GM23248 (cell line): ENCODE data around the gene SLC50A1. TPM values are rescaled to one million over a fixed set of nuclear protein-coding genes. Genes with fewer than 3 reads are reported as not detected.
"Not testable (repeated sequence)": the region's sequence is repeated elsewhere in the genome, so short reads cannot be mapped to it uniquely, and the experiment has no call there.

Source experiments
- DNase-seq: peaks from one replicate; pipeline ENCODE4 v3.0.0-alpha.2; 2015
- H2AFZ ChIP-seq: fragments of 200-600 bp; sonication (generic); 2 replicates; pipeline ENCODE4 v1.6.1; 2016; ENCODE audit warnings: antibody characterized with exemption
- H3F3A ChIP-seq: fragments of 200-600 bp; sonication (generic); 2 replicates; pipeline ENCODE4 v1.6.1; 2016; ENCODE audit warnings: mild to moderate bottlenecking, antibody characterized with exemption, mixed run types; ENCODE audit not compliant: insufficient read depth
- H3K27ac ChIP-seq: fragments of 200-600 bp; sonication (generic); 2 replicates; pipeline ENCODE4 v1.5.1; 2016; ENCODE audit warnings: mild to moderate bottlenecking
- H3K27me3 ChIP-seq: fragments of 200-600 bp; sonication (generic); replicated peaks from 2 replicates; pipeline ENCODE4 v1.6.1; 2016; ENCODE audit warnings: mild to moderate bottlenecking; ENCODE audit not compliant: insufficient read depth
- H3K36me3 ChIP-seq: fragments of 200-600 bp; sonication (generic); 2 replicates; pipeline ENCODE4 v1.6.1; 2016; ENCODE audit warnings: low read depth, mild to moderate bottlenecking
- H3K4me1 ChIP-seq: fragments of 200-600 bp; sonication (generic); 2 replicates; pipeline ENCODE4 v1.6.1; 2016; ENCODE audit warnings: mild to moderate bottlenecking; ENCODE audit not compliant: insufficient read depth
- H3K4me2 ChIP-seq: fragments of 200-600 bp; sonication (generic); one replicate; pipeline ENCODE4 v1.6.1; 2016; ENCODE audit warnings: mild to moderate bottlenecking; ENCODE audit not compliant: unreplicated experiment
- H3K4me3 ChIP-seq: fragments of 200-600 bp; sonication (generic); 2 replicates; pipeline ENCODE4 v1.5.1; 2016; ENCODE audit warnings: mild to moderate bottlenecking
- H3K79me2 ChIP-seq: fragments of 200-600 bp; sonication (generic); 2 replicates; pipeline ENCODE4 v1.6.1; 2016; ENCODE audit warnings: mild to moderate bottlenecking; ENCODE audit not compliant: insufficient read depth
- H3K9ac ChIP-seq: fragments of 200-600 bp; sonication (generic); 2 replicates; pipeline ENCODE4 v1.6.1; 2016; ENCODE audit warnings: mild to moderate bottlenecking
- H3K9me2 ChIP-seq: fragments of 200-600 bp; sonication (generic); 2 replicates; pipeline ENCODE4 v1.6.1; 2016; ENCODE audit warnings: mixed run types, mild to moderate bottlenecking, moderate library complexity; ENCODE audit not compliant: insufficient read depth
- H3K9me3 ChIP-seq: fragments of 200-600 bp; sonication (generic); one replicate; pipeline ENCODE4 v1.6.1; 2017; ENCODE audit warnings: low read depth
- H4K20me1 ChIP-seq: fragments of 200-600 bp; sonication (generic); 2 replicates; pipeline ENCODE4 v1.6.0; 2016; ENCODE audit not compliant: insufficient read depth
- EZH2 ChIP-seq: fragments of 200-600 bp; sonication (generic); IDR thresholded peaks from 2 replicates; pipeline ENCODE4 v1.6.1; 2018; ENCODE audit warnings: antibody characterized with exemption, mild to moderate bottlenecking; ENCODE audit not compliant: insufficient read depth, poor library complexity, severe bottlenecking
- EZH2phosphoT487 ChIP-seq: fragments of 200-600 bp; sonication (generic); IDR thresholded peaks from 2 replicates; pipeline ENCODE4 v1.6.1; 2018; ENCODE audit warnings: antibody characterized with exemption, moderate library complexity, mild to moderate bottlenecking, low read depth; ENCODE audit not compliant: insufficient read depth
- WGBS, 2 experiments: methylation state at CpG; one replicate each; pipeline ENCODE4 v1.1.6; 2015 to 2017; ENCODE audit warnings: low lambda C conversion rate in 2 of 2, low coverage in 1 of 2; ENCODE audit errors: missing lambda C conversion rate in 2 of 2; 5-methylcytosine and 5-hydroxymethylcytosine counted together
- in situ Hi-C: fragments of 300-500 bp; cut with MboI; formaldehyde crosslinking; loops from 2 replicates; pipeline ENCODE4 v1.15.0; 2020
- polyA plus RNA-seq: library from polyadenylated mRNA; unstranded; fragments of >200 nt; fragmentation: Nextera tagmentation; extraction: Ambion mirVana; gene quantifications from 2 replicates; pipeline ENCODE4 v1.2.1, GENCODE V29; 2016
- total RNA-seq: library from RNA; depleted of rRNA; stranded (reverse); fragments of >200 nt; shearing (Covaris generic); gene quantifications from 2 replicates; pipeline ENCODE4 v1.2.3, GENCODE V29; 2014

SLC50A1 gene
- total and polyA plus RNA-seq, 2 experiments from 2014 or later: 33.4 to 55.1 TPM

GRCh38 chr1:155139895-155140629 is 4.4 kb downstream of the SLC50A1 start, which contains the start of gene DPM3:
DPM3 (minus strand) TSS chr1:155140531; CDS start chr1:155140240, 291 bp downstream.
- 0 out of 2 replicates have a peak, but pooled peaks cover 4% of the 10 kb centered on the region for H3K36me3 ChIP-seq
- H3K79me2 ChIP-seq: peaks cover 38% of the 10 kb centered on the region
- peak within 1 kb of the TSS; percentile 93 for H3K4me3 ChIP-seq
- in situ Hi-C loops: no loop called here
- no peak for TF ChIP-seq EZH2phosphoT487
- no peak for TF ChIP-seq EZH2
- H3K27ac ChIP-seq: peak within 1 kb of the TSS; percentile 78
- peaks cover 15% of the 10 kb centered on the region for H3K4me1 ChIP-seq
- H3K9me2 ChIP-seq: no peaks in the 10 kb centered on the region
- H4K20me1 ChIP-seq: no peaks in the 10 kb centered on the region
- H3F3A ChIP-seq: peaks cover 22% of the 10 kb centered on the region
- no peaks in the 10 kb centered on the region for H3K9me3 ChIP-seq
- WGBS, 2 experiments: 2 to 3% methylated on average over 42 of the region's 42 CpGs
- peak within 1 kb of the TSS; percentile 98 for H2AFZ ChIP-seq
- H3K9ac ChIP-seq: peak within 1 kb of the TSS; percentile 90
- peak within 1 kb of the TSS; percentile 96 for H3K4me2 ChIP-seq
- no peaks in the 10 kb centered on the region for H3K27me3 ChIP-seq
- DNase-seq: peak; percentile 93

DNA sequence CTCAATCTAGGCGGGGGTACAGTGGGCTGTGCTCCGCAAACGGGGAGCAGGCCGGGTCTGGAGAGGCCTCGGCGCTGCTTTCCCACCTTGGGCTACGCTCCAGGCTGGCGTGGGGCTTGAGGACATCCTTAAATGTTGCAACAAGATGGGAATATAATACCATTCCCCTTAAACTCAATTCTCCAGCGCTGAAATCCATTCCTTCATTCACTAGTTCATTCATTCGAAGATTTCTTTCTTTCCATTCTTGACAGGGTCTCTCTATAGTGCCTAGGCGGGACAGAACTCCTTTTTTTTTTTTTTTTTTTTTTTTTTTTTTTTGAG is 4.9 kb downstream of the SLC50A1 start:
- Histone ChIP-seq H2AFZ (peak overlapping the region; percentile 98), H3K9me2 (no peaks in the 10 kb centered on the region), H4K20me1 (no peaks in the 10 kb centered on the region), H3K9ac (no peak overlapping the region), H3K4me1 (peaks cover 15% of the 10 kb centered on the region), H3K4me2 (peak overlapping the region; percentile 96), H3K27ac (no peak overlapping the region), H3F3A (peaks cover 20% of the 10 kb centered on the region), H3K4me3 (peak overlapping the region; percentile 93), H3K36me3 (0 out of 2 replicates have a peak, but pooled peaks cover 4% of the 10 kb centered on the region), H3K79me2 (peaks cover 38% of the 10 kb centered on the region), H3K9me3 (no peaks in the 10 kb centered on the region), H3K27me3 (no peaks in the 10 kb centered on the region)
- TF ChIP-seq EZH2 (no peak), EZH2phosphoT487 (no peak)
- no peak for DNase-seq
- in situ Hi-C loops: no loop called here
- WGBS, 2 experiments: 4 to 5% methylated on average over 11 of the region's 11 CpGs

DNA sequence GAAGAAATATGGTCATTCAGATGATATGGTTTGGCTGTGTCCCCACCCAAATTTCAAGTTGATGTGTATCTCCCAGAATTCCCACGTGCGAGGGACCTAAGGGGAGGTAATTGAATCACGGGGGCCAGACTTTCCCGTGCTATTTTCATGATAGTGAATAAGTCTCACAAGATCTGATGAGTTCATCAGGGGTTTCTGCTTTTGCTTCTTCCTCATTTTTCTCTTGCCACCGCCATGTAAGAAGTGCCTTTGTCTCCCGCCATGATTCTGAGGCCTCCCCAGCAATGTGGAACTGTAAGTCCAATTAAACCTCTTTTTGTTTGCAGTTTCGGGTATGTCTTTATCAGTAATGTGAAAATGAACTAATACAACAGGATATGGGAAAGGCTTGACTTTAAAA is 6.1 kb downstream of the SLC50A1 start:
- in situ Hi-C loops: no loop called here
- Histone ChIP-seq H3K4me2 (no peak overlapping the region), H3K9me2 (no peaks in the 10 kb centered on the region), H3K36me3 (0 out of 2 replicates have a peak, but pooled peaks cover 4% of the 10 kb centered on the region), H3K79me2 (peaks cover 36% of the 10 kb centered on the region), H2AFZ (no peak overlapping the region), H3K9me3 (no peaks in the 10 kb centered on the region), H3K4me1 (peaks cover 14% of the 10 kb centered on the region), H3K27me3 (no peaks in the 10 kb centered on the region), H4K20me1 (no peaks in the 10 kb centered on the region), H3K4me3 (no peak overlapping the region), H3K9ac (no peak overlapping the region), H3F3A (peaks cover 20% of the 10 kb centered on the region), H3K27ac (no peak overlapping the region)
- DNase-seq: no peak
- 59 to 72% methylated on average over 7 of the region's 7 CpGs for WGBS, 2 experiments
- TF ChIP-seq EZH2phosphoT487: no peak
- no peak for TF ChIP-seq EZH2

DNA sequence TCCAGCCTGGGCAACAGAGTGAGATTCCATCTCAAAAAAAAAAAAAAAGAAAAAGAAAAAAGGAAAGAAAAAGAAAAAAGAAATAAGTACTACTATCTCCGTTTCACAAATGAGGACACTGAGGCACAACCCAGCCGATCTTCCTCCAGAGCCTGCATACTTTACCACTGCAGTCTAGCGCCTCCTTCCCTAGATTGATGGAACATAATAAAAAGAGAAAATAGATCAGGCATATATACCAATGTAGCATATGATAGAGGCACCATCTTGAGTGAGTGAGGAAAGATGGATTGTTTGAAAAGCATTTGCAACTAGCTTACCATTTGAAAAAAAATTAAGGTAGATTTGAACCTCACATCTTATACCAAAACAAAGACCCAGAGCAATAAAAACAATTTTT is 9.8 kb downstream of the SLC50A1 start:
- H3K9me2 ChIP-seq: no peaks in the 10 kb centered on the region
- no peak overlapping the region for H3K4me3 ChIP-seq
- no peak for DNase-seq
- H3K36me3 ChIP-seq: no peaks in the 10 kb centered on the region
- no peak overlapping the region for H3K27ac ChIP-seq
- TF ChIP-seq EZH2 (no peak), EZH2phosphoT487 (no peak)
- H3K27me3 ChIP-seq: peaks cover 6% of the 10 kb centered on the region
- no peaks in the 10 kb centered on the region for H4K20me1 ChIP-seq
- no peak overlapping the region for H3K9ac ChIP-seq
- H2AFZ ChIP-seq: no peak overlapping the region
- no peak overlapping the region for H3K4me2 ChIP-seq
- 53 to 62% methylated on average over 3 of the region's 3 CpGs for WGBS, 2 experiments
- no peaks in the 10 kb centered on the region for H3F3A ChIP-seq
- no peaks in the 10 kb centered on the region for H3K4me1 ChIP-seq
- no peaks in the 10 kb centered on the region for H3K79me2 ChIP-seq
- in situ Hi-C loops: no loop called here
- no peaks in the 10 kb centered on the region for H3K9me3 ChIP-seq

GRCh38 chr1:155155996-155156643 is 20.5 kb downstream of the SLC50A1 start:
- 27 to 28% methylated on average over 3 of the region's 3 CpGs for WGBS, 2 experiments
- in situ Hi-C loops, H2AFZ ChIP-seq: not testable (repeated sequence)

More at GRCh38 chr1:155155996-155156643, 20.5 kb downstream of the SLC50A1 start:
- not testable (repeated sequence) for H3F3A ChIP-seq, H3K36me3 ChIP-seq, H3K9me2 ChIP-seq, H3K4me3 ChIP-seq, H3K27ac ChIP-seq, DNase-seq, H3K9ac ChIP-seq, H3K9me3 ChIP-seq, H3K4me1 ChIP-seq, H3K79me2 ChIP-seq, H3K4me2 ChIP-seq, H4K20me1 ChIP-seq
- H3K27me3 ChIP-seq: peaks cover 12% of the 10 kb centered on the region; the same call in 1 of the 2 replicates
